Nephron (organoid): Measurements from ENCODE around the gene IP6K1.
"Not testable (repeated sequence)": the region's sequence is repeated elsewhere in the genome, so short reads cannot be mapped to it uniquely, and the experiment has no call there.

ENCODE experiments used
- H3K27ac Mint-ChIP-seq, 3 experiments: 2 replicates each; pipeline ENCODE4 v1.8.0; 2020; ENCODE audit warnings: mixed read lengths in 3 of 3, mild to moderate bottlenecking in 2 of 3, moderate library complexity in 1 of 3
- H3K27me3 Mint-ChIP-seq: 2 replicates; pipeline ENCODE4 v1.8.0; 2021; ENCODE audit warnings: low read depth, mild to moderate bottlenecking, moderate library complexity, mixed read lengths
- H3K36me3 Mint-ChIP-seq: 2 replicates; pipeline ENCODE4 v1.8.0; 2020; ENCODE audit warnings: low read depth, mixed read lengths
- H3K4me1 Mint-ChIP-seq: 2 replicates; pipeline ENCODE4 v1.8.0; 2020; ENCODE audit warnings: mixed read lengths
- H3K4me3 Mint-ChIP-seq, 3 experiments: 2 replicates each; pipeline ENCODE4 v1.8.0; 2020; ENCODE audit warnings: mild to moderate bottlenecking in 3 of 3, mixed read lengths in 3 of 3, moderate library complexity in 2 of 3
- H3K9me3 Mint-ChIP-seq: 2 replicates; pipeline ENCODE4 v1.8.0; 2020; ENCODE audit warnings: mixed read lengths
- CTCF ChIP-seq, 3 experiments: fragments of 200-600 bp; sonication (generic); IDR thresholded peaks; one replicate each; pipeline ENCODE4 v1.5.0; 2021; ENCODE audit warnings: antibody characterized with exemption in 3 of 3; ENCODE audit not compliant: unreplicated experiment in 3 of 3

IP6K1 gene

DNA sequence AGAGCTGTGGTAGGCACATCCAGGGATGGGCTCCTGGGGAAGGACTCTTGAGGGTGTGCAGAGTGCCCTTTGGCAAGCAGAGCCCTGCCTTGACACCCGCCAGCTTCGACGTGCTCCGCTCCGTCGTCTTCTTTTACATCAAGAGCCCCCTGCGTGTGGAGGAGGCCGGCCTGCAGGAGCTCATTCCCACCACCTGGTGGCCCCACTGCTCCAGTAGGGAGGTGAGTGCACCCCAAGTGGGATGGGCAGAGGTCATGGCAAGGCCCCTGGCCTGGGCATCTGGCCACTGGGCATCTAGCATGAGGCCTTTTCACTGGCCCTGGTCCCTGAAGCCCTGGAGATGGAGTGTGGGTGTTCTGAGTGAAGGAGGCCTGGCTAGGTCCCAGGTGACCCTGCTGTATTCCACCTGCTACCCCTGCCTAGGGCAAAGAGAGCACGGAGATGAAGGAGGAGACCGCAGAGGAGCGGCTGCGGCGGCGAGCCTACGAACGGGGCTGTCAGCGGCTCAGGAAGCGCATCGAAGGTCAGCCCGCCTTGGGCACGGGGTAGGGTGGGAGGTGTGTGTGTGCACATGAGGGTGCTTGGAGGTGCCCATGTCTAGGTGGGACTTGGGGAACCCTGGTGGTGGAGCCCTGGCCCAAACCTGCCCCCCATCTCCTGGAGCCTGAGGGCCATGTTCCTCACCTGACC is 84.8 kb downstream of the IP6K1 start:
- Mint-ChIP-seq H3K36me3 (peaks cover 4% of the 10 kb centered on the region), H3K4me3 (no peak overlapping the region), H3K9me3 (no peaks in the 10 kb centered on the region), H3K27ac (no peak overlapping the region), H3K4me1 (no peaks in the 10 kb centered on the region), H3K27me3 (no peaks in the 10 kb centered on the region)
- TF ChIP-seq CTCF (IDR thresholded peaks at IDR 0.05; ENCODE audit: unreplicated experiment in 3 of 3): peak; percentile 20 to 39 (median 36)

- H3K9me3 Mint-ChIP-seq: no peaks in the 10 kb centered on the region
- H3K4me3 Mint-ChIP-seq: no peak overlapping the region
- TF ChIP-seq CTCF (IDR thresholded peaks at IDR 0.05; ENCODE audit: unreplicated experiment in 3 of 3): no peak
Measured at GRCh38 chr3:49700453-49701128, 85.8 kb downstream of the IP6K1 start.

DNA sequence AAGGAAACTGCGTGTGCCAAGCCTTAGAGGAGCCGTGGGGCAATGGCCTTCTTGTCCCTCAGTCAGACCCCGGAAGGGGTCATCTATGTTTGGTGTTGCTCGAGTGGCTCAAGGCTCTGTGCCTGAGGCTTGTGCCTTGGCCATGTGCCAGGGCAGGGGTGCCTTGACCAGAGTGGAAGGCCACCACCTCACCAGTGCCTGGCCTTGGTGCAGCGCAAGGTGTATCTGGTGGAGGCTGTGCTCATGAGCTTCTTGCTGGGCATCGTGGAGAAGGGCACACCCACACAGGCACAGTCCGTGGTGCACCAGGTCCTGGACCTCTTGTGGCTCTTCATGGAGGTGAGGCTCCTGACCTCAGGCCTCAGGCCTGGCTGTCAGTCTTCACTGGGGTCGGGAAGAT is 86.3 kb downstream of the IP6K1 start:
- no peaks in the 10 kb centered on the region for H3K9me3 Mint-ChIP-seq
- H3K36me3 Mint-ChIP-seq: peaks cover 4% of the 10 kb centered on the region
- H3K27me3 Mint-ChIP-seq: no peaks in the 10 kb centered on the region
- no peak overlapping the region for H3K27ac Mint-ChIP-seq
- H3K4me1 Mint-ChIP-seq: no peaks in the 10 kb centered on the region
- no peak overlapping the region for H3K4me3 Mint-ChIP-seq
- no peak for TF ChIP-seq CTCF (IDR thresholded peaks at IDR 0.05; ENCODE audit: unreplicated experiment in 3 of 3)

More at GRCh38 chr3:49700453-49701128, 85.8 kb downstream of the IP6K1 start:
- Mint-ChIP-seq H3K4me1 (no peaks in the 10 kb centered on the region), H3K27me3 (no peaks in the 10 kb centered on the region), H3K27ac (no peak overlapping the region), H3K36me3 (peaks cover 4% of the 10 kb centered on the region)

GRCh38 chr3:49699281-49699979 is 86.9 kb downstream of the IP6K1 start:
- H3K27ac Mint-ChIP-seq: no peak overlapping the region
- no peaks in the 10 kb centered on the region for H3K27me3 Mint-ChIP-seq
- H3K9me3 Mint-ChIP-seq: no peaks in the 10 kb centered on the region
- no peak overlapping the region for H3K4me3 Mint-ChIP-seq
- peaks cover 3% of the 10 kb centered on the region for H3K4me1 Mint-ChIP-seq
- no peak for TF ChIP-seq CTCF (IDR thresholded peaks at IDR 0.05; ENCODE audit: unreplicated experiment in 3 of 3)
- peaks cover 4% of the 10 kb centered on the region for H3K36me3 Mint-ChIP-seq

- H3K4me3 Mint-ChIP-seq, H3K27ac Mint-ChIP-seq, H3K9me3 Mint-ChIP-seq, H3K27me3 Mint-ChIP-seq, H3K36me3 Mint-ChIP-seq: not testable (repeated sequence)
- H3K4me1 Mint-ChIP-seq: peaks cover 15% of the 10 kb centered on the region
Measured at GRCh38 chr3:49695350-49696015, 90.9 kb downstream of the IP6K1 start.

DNA sequence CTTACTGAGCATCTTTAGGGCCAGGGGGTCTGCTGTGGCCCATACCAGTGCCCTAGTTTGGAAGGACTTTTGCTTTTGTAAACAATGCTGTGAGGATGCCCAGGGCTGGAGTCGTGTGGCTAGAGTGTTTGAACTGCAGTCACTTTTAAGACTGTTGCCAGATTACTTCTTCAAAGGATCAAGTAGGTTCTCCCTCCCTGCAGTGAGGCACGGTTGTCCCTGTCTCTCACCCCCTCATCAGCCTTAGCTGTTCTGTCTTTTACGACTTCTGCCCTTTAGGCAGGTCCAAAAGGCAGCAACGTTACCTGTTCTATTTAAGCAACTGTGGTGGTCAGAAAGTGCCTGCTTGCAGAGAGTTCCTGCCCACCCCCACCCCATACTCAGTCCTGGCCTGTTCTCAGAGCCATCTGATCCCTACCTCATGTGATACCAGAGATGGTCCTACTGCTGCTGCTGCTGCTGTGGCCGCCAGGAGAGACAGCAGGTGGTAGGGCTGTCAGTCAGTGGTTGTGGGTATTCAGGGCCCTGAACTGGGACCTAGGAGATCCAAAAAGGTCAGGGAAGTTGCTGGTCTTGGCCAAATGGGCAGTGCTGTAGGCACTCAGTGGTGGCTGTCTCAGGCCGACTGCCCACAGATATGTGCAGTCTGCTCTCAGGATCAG is 91.8 kb downstream of the IP6K1 start:
- H3K9me3 Mint-ChIP-seq, H3K4me3 Mint-ChIP-seq, H3K27ac Mint-ChIP-seq, H3K36me3 Mint-ChIP-seq, H3K27me3 Mint-ChIP-seq: not testable (repeated sequence)
- peaks cover 24% of the 10 kb centered on the region for H3K4me1 Mint-ChIP-seq

DNA sequence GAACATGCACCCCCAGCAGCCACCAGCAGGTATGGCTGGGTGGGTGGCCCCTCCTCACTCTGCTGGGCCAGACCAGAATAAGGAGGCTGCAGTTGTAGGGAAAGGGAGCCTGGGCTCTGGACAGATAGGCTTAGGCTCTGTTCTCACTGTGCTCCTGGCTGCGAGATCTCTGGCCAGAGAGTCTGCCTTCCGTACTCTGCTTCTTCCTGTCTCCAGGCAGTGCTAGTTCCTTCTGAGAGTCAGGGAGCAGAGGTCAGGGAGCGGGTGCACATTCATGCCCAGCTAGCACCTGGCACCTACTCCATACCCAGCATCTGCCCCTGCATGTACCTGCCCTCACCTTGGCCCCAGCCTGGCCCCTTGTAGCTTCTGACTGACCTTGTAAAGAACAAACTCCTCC is 94.9 kb downstream of the IP6K1 start:
- H3K36me3 Mint-ChIP-seq, H3K27me3 Mint-ChIP-seq, H3K27ac Mint-ChIP-seq, H3K9me3 Mint-ChIP-seq: not testable (repeated sequence)
- Mint-ChIP-seq H3K4me3 (peak overlapping the region; percentile 94 to 98 (median 97)), H3K4me1 (peaks cover 36% of the 10 kb centered on the region)

- not testable (repeated sequence) for H3K36me3 Mint-ChIP-seq, H3K27me3 Mint-ChIP-seq, H3K27ac Mint-ChIP-seq, H3K9me3 Mint-ChIP-seq
- Mint-ChIP-seq H3K4me1 (peaks cover 36% of the 10 kb centered on the region), H3K4me3 (peak overlapping the region; percentile 94 to 98 (median 97))
Measured at GRCh38 chr3:49690856-49691255, 95.5 kb downstream of the IP6K1 start.

GRCh38 chr3:49689908-49690624 is 96.3 kb downstream of the IP6K1 start:
- H3K4me1 Mint-ChIP-seq: peaks cover 36% of the 10 kb centered on the region
- not testable (repeated sequence) for H3K27me3 Mint-ChIP-seq, H3K36me3 Mint-ChIP-seq, H3K9me3 Mint-ChIP-seq
- peak overlapping the region; percentile 94 to 98 (median 97) for H3K4me3 Mint-ChIP-seq
- H3K27ac Mint-ChIP-seq: peak overlapping the region; percentile 71 to 97 (median 92)
